ENCODE results near the gene MOSPD3.
"Not testable (repeated sequence)": the region's sequence is repeated elsewhere in the genome, so short reads cannot be mapped to it uniquely, and the experiment has no call there.

The MOSPD3 gene

GRCh38 chr7:100611983-100612729 is at the start of gene MOSPD3:
MOSPD3 (plus strand) TSS chr7:100612540; CDS start chr7:100612792, 252 bp downstream.
- FAIRE-seq, result peak; percentile 99
- peak; percentile 100 for DNase-seq (ENCODE audit: low spot score)

- FAIRE-seq (no peak), DNase-seq (ENCODE audit: low spot score) (no peak)
Measured at GRCh38 chr7:100563100-100563564, 49.2 kb upstream of the MOSPD3 start.

GRCh38 chr7:100563809-100564400 is 48.4 kb upstream of the MOSPD3 start:
- DNase-seq (ENCODE audit: low spot score), result peak; percentile 60
- no peak for FAIRE-seq

- not testable (repeated sequence) for FAIRE-seq; DNase-seq (ENCODE audit: low spot score)
Measured at GRCh38 chr7:100564405-100564804, 47.9 kb upstream of the MOSPD3 start.

GRCh38 chr7:100565133-100565571 is 47.2 kb upstream of the MOSPD3 start:
- no peak for FAIRE-seq

GRCh38 chr7:100566018-100566531 is 46.3 kb upstream of the MOSPD3 start:
- DNase-seq (ENCODE audit: low spot score) (no peak), FAIRE-seq (no peak)

More at GRCh38 chr7:100565133-100565571, 47.2 kb upstream of the MOSPD3 start:
- no peak for DNase-seq (ENCODE audit: low spot score)

GRCh38 chr7:100567031-100567730 is 45.2 kb upstream of the MOSPD3 start:
- FAIRE-seq (peak; percentile 37), DNase-seq (ENCODE audit: low spot score) (no peak)

- DNase-seq (ENCODE audit: low spot score), result no peak
Measured at GRCh38 chr7:100567751-100568175, 44.6 kb upstream of the MOSPD3 start.

GRCh38 chr7:100568176-100568895 is 44.0 kb upstream of the MOSPD3 start:
- DNase-seq (ENCODE audit: low spot score), result no peak
- FAIRE-seq, result peak; percentile 44

More at GRCh38 chr7:100567751-100568175, 44.6 kb upstream of the MOSPD3 start:
- peak; percentile 48 for FAIRE-seq

GRCh38 chr7:100568896-100569844 is 43.2 kb upstream of the MOSPD3 start:
- FAIRE-seq (peak; percentile 37), DNase-seq (ENCODE audit: low spot score) (no peak)

- no peak for FAIRE-seq
- DNase-seq (ENCODE audit: low spot score), result peak; percentile 48
Measured at GRCh38 chr7:100570954-100571828, 41.1 kb upstream of the MOSPD3 start.

- no peak for DNase-seq (ENCODE audit: low spot score)
- no peak for FAIRE-seq
Measured at GRCh38 chr7:100571829-100572116, 40.6 kb upstream of the MOSPD3 start.

GRCh38 chr7:100572281-100572948 is 39.9 kb upstream of the MOSPD3 start:
- no peak for DNase-seq (ENCODE audit: low spot score)
- peak; percentile 30 for FAIRE-seq

GRCh38 chr7:100572949-100573675 is 39.2 kb upstream of the MOSPD3 start:
- DNase-seq (ENCODE audit: low spot score) (no peak), FAIRE-seq (no peak)

- DNase-seq (ENCODE audit: low spot score) (peak; percentile 55), FAIRE-seq (no peak)
Measured at GRCh38 chr7:100573691-100574361, 38.5 kb upstream of the MOSPD3 start, which contains the start of gene SAP25. SAP25 (minus strand) TSS chr7:100573900; CDS start chr7:100573742, 158 bp downstream.

GRCh38 chr7:100574362-100575205 is 37.8 kb upstream of the MOSPD3 start:
- FAIRE-seq (no peak), DNase-seq (ENCODE audit: low spot score) (no peak)

Measured in urothelium cell line (cell line).